GM19099 (cell line): Measurements from ENCODE around the gene GADL1.

Experiments
- POLR2A ChIP-seq: IDR thresholded peaks from 3 replicates; pipeline ENCODE4 v1.6.1; 2011; ENCODE audit warnings: low read depth; ENCODE audit not compliant: insufficient read length; ENCODE audit errors: extremely low read depth

Gene GADL1

DNA sequence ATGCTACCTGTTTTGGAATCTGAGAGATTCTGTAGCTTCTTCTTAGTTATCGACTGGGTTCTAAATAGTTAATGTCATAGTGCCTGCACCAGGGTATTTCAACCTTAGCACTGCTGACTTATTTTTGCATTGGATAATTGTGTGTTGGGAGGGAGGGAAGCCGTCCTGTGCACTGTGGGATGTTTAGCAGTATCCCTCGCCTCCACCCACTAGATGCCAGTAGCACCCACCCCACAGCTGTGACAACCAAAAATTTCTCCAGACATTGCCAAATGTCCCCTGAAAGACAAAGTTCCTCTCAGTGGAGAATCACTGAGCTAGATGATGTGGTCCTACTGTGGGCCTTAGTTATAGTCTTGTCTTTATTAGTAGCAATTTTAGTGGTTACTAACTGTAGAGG, 199.8 kb downstream of the GADL1 start:
- TF ChIP-seq POLR2A: no peak

DNA sequence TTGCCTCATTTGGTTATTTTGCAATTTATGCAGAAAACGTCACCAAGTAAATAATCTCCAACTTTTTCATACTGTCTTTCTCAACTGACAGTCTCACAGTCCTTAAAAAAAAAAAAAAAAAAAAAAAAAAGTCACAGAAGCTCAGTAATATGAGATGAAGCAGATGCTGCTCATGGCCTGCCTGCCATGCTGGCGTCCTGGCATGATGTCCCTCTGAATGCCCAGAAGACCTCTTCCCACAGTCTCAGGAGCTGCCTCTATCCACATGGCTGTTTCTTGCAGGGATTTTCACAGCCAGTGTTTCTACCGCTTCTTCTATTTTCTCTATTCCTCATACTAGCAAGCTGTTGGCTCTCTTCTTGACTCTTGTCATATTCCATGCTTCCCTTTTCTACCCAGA, 200.3 kb downstream of the GADL1 start:
- TF ChIP-seq POLR2A: no peak

DNA sequence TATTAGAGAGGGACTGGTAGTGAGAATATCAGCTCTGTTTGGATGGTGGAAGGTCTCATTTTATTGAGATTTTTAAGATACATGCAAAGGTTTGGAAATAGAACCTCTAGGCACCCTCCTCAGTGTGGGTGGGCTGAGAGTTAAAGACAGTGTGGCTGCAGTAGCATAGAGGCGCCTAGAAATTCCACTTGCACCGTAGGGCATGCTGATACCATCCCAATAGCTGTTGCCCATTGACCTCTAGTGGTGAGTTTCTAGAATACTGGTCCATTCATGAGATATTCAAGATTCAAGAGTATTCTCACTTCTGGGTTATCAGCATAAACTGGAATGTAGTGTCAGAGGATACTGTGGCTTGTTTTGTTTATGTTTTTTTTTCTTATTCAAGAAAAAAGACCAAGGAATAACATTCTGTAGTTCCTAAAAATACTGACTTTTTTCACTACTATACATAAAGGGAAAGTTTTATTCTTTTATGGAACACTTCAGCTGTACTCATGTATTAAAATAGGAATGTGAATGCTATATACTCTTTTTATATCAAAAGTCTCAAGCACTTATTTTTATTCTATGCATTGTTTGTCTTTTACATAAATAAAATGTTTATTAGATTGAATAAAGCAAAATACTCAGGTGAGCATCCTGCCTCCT, 200.9 kb downstream of the GADL1 start:
- no peak for TF ChIP-seq POLR2A

DNA sequence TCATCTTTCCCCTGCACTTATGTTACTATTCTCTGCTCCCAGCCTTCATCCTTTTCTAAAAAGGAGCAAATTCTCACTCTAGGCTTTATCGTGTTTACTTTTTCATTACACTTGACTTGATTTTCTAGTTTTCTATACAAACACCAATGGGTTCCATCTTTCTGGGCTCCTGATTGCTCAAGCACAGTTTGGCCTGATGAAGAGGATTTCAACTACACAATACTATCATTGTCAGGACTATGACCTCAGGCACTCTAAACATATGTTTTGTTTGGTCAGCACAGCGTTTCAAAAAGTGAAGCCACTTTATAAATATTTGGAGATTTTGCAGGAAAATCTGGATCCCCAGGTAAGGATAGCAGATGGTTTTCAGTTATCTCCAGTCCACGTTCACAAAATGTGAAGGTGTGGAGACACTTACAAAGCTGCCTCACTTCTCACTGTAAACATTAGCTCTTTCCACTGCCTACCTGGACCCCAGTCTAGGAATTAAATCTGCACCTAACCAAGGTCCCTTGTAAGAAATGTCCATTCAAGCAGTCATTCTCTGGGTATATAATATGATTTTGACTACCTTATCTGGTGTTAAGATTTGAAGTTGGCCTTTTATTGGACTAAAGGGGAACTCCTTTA, 201.8 kb downstream of the GADL1 start:
- no peak for TF ChIP-seq POLR2A

DNA sequence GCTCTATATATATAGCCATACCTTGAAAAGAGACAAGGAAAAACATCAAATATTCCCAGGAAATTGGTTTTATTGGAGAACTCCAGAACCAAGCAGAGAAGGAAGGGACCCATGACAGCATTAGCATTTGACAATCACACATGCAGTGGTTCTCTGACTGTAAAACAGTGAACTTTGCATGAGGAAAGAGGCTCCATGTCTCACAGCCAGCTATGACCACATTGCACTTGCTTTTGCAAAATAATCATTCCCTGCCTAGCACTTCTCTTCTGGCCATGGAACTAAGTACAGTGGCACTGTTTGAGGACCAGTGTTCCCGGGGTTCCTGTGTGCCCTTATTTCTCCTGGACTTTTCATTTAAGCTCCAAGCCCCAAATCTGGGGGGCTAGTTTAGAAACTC, 202.5 kb downstream of the GADL1 start:
- no peak for TF ChIP-seq POLR2A

DNA sequence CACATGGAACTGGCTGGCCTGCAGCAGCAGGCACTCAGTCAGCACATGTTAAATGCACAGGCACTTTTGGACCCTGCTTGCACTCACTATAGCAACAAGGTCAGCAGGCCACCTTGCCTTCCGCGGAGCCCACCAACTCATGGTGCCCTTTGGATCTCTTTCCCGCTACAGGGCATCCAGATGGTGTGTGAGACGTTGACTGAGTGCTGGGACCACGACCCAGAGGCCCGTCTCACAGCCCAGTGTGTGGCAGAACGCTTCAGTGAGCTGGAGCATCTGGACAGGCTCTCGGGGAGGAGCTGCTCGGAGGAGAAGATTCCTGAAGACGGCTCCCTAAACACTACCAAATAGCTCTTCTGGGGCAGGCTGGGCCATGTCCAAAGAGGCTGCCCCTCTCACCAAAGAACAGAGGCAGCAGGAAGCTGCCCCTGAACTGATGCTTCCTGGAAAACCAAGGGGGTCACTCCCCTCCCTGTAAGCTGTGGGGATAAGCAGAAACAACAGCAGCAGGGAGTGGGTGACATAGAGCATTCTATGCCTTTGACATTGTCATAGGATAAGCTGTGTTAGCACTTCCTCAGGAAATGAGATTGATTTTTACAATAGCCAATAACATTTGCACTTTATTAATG, 203.1 kb downstream of the GADL1 start:
- no peak for TF ChIP-seq POLR2A

DNA sequence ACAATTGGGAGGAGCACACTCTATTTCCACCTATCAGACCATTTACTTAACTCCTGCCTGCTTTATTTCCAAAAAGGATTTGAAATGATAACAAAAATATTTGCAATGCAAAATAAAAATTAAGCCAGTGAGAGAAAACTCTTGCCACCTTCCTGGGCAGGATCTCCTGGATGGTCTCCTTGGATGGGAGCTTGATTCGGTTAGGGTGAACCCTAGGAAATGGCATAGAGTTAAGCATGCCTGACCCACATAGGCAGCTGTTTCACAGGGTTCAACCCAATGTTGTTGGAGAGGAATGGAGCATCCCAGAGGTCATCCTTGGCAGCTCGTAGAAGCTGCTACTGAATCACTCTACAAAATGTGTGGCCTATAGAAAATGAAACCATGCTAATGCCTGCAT, 204.3 kb downstream of the GADL1 start:
- TF ChIP-seq POLR2A: no peak

DNA sequence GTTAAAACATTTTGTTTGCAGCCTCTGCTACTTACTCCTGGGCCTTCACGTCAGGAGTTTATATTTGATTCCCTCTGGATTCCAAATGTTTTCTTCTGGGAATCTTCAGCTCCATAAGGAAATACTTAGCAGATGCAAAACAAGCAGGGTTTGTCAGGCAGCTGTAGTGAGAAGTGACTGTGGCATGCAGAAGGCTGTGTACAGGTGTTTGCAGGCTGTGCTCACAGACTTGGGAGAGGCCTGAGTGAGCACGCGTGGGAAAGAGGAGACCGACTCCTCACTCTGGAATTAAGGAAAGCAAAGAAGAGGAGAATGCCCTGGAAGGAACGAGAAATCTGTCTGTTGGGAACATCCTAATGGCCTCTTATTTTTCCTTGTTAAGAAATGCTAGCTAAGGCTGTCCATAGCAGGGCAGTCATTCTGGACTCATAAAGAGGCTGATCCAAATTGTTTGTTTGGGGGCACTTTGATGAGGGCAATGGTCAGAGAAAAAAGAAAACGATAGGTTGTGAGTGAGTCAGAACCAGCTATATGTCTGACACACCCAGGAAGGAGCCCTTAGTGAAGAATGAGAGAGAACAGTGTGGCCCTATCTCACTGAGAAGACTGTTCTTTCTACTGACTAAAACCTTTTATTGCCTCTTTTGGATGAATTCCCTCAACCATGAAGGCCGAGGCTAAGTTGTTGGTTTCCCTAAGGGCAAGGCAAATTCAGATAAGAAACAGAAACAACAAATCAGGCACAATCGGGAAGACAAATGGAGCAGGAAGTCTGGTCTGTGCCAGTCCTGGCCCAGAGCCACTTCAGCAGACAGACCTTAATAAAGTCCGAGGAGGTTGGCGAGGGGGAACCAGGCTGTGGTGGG, 205.5 kb downstream of the GADL1 start:
- TF ChIP-seq POLR2A: no peak

DNA sequence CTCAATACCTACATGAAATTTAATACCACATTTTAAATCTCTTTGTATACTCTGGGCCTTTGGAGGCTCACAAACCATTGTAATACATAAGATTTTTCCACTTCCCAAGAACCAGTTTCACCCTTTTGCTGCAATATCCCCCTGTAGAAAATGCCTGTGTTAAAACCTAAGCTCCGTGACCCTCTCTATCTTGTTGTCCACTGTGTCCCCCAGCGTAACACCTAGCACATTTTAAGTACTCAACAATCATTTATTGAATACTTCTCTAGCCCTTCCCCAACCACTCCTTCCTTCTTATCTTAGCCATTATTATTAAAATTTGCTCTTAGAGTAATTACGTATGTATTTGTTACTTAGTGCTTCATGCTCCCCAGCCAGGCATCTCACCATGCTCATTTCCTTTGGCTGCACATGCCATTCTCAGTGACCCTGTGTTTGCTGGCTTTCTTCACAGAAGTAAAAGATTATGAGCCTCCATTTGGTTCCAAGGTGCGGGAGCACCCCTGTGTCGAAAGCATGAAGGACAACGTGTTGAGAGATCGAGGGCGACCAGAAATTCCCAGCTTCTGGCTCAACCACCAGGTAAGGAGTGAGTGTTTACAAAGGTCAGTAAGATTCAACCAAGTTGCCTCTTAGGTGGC, 206.4 kb downstream of the GADL1 start:
- TF ChIP-seq POLR2A: no peak

DNA sequence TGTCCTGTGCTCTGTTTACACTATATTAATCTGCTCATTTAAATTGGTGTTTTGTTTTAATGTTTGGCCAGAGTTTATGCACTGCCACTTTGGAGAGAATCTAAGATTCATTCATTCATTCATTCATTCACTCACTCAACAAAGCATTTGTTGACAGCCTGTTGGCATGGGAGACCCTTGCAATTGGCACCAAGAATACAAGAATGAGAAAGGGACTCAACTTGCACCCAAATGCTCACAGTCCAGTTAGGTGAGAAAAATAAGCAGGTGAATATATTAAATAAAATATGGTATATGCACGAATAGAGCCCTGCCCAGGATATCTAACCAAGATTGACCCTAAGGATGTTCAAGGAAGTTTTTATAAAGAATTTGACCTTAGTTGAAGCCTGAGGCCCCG, 207.7 kb downstream of the GADL1 start:
- TF ChIP-seq POLR2A: no peak

DNA sequence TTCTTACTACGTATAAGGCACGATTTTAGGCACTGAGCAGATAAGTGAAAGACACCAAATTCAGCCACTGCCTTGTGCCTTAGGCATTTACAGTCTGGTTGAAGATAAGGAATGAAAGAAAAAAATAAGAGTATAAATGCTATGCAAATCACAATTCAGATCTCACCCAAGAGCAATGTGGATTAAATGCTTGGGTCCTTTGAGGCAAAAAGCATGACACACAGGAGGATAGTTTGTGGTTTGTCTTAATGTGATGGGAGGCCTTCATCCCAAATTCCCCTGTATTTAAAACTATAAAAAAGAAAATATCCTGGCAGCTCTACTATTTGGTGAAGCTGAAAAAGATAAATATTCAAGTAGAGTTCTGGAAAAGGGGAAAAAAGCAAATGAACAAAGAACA, 208.3 kb downstream of the GADL1 start:
- no peak for TF ChIP-seq POLR2A

DNA sequence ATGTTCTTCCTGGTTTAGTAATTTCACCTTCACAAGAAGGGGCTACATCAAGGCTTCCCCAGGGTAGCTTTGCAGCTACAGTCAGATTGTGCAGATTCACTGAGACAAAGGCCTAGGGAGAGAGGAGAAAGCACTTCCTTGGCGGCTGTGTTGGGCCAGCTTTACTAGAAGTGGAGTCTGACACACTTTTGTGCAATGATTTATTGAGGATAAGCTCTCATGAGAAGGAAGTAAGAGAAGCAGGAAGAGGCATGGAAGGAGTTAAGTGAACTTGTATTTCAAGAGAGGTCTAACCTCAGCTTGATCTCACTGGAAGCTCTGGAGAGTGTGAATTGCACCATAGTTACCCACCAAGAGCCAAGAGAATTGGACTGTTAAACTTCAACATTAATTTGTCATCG, 209.2 kb downstream of the GADL1 start:
- TF ChIP-seq POLR2A: no peak

DNA sequence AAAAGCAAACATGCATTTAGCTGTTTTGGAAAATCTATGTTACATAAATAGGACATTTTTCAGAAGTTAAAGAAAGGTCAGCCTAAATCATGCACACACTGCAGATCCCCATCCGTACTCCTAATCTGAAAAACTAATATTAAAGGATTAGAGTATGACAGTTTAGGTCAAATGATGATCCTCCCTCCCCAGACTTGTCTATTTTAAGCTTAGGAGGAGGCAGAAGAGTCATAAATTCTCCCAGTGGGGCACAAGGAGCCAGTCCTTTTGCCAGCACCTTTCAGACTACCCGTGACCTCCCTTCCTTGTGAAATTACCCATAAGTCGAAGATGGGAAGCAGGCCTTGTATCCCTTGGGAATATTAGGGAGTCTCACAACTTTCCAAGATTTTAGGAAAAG, 210.1 kb downstream of the GADL1 start:
- no peak for TF ChIP-seq POLR2A

DNA sequence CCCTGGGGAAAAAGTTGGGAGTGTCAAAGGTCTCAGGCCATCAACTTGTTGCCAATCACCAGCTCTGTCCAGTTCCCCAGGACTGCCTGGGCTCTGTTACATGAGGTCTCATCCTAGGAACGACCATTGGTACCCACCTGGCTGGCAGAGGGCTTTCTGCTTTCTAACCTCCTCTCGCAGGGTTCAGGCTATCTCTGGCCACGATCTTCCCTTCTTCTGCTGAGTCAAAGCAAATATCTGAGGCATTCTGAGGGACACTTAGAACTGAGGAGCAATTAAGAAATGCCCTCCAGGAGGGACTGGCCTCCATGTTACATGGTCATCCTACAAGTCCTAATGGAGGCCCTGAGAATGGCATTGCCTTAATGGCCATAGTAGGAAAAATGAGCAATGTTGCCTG, 210.7 kb downstream of the GADL1 start:
- no peak for TF ChIP-seq POLR2A
